NCI-H748 treated with DMSO at 0.1 percent for 48 hours (cell line): ENCODE results near the gene DLX5.
A peak's percentile ranks its signal among the peaks of the same experiment; 100 is the strongest.

ENCODE experiments used
- DNase-seq: peaks from one replicate; lab custom pipeline; 2025; lab: John Stamatoyannopoulos, UW

The DLX5 gene

GRCh38 chr7:97018126-97018601, 6.5 kb downstream of the DLX5 start:
- DNase-seq: no peak

DNA sequence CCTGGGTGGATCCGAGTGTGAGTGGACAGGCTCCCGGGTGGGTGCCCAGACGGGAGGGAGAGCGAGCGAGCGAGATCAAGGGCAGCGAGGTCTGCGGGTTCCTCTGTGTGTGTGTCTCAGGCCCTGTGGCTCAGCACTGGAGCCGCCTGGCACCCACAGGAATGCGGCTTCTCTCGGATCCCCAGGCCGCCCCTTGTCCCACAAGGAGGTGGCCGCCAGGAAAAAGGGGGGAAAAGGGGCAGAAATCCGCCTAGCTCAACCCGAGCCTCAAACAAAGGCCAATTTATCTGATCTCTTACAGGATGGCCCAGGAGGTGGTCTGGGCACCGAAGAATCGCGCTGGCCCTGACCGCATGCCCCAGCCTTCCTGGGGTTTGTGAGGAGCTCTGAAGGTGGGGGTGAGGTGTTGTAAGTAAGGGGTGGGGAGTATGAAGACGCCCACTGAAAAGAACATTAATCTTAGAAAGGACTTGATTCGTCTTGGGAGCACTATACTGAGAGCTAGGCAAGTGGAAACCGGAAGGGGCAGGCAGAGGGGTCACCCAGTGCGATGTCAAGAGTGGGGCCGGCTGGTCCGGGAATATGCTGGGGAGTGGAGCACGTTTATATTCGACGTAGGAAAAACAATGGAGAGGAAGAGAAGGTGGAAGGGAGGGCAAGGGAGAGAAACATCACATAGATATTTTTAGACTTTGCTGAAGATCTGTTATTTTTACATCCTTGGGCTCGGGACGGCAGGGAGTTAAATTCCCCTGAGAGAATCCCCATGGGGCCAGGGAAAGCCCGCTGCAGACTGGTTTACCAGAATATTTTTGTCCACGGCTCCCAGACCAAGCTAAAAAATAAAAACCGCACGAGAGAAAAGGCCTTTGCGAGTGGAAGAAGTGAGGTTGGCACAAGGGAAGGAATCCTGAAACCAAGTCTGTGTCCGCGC, 7.2 kb downstream of the DLX5 start:
- no peak for DNase-seq

DNA sequence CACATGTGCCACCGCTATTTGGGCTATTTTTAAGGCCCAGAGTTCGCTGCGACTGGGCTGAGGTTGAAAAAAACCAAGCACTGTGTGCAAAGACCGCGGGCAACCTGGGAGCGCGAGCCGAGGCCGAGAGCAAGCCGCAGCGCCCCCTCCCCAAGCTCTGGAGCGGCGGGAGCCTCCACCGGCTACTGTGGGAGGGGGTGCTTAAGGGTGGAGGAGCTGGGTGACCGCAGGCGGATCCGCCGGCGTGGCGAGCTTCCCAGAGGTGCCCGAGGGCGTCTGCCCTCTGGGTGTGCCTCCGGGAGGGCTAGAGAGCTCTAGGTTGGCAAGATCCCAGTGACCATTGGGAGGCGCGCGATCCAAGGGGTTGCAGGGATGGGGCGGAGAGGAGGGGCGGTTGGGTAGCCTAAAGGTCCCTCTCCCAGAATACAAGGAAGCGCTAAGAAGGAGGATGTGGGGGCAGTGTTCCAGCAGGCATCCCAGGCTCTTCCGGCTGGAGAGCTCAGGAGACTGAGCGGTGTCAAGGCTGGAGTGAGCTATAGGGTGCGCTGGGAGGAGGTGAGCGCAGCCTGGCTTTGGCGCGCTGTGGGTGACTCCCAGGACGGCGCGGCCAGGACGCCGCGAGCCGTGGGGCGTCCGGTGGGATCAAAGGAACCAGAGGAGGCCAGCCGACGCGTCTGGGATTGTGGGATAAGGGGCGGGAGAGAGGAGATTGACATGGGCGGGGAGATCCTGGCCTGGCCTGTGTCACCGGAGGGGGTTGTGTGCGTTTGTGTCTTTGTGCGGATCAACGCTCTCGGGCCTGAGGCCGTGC, 8.0 kb downstream of the DLX5 start:
- DNase-seq: no peak

GRCh38 chr7:97015756-97016380, 8.8 kb downstream of the DLX5 start:
- no peak for DNase-seq

GRCh38 chr7:97015279-97015678, 9.4 kb downstream of the DLX5 start:
- no peak for DNase-seq

DNA sequence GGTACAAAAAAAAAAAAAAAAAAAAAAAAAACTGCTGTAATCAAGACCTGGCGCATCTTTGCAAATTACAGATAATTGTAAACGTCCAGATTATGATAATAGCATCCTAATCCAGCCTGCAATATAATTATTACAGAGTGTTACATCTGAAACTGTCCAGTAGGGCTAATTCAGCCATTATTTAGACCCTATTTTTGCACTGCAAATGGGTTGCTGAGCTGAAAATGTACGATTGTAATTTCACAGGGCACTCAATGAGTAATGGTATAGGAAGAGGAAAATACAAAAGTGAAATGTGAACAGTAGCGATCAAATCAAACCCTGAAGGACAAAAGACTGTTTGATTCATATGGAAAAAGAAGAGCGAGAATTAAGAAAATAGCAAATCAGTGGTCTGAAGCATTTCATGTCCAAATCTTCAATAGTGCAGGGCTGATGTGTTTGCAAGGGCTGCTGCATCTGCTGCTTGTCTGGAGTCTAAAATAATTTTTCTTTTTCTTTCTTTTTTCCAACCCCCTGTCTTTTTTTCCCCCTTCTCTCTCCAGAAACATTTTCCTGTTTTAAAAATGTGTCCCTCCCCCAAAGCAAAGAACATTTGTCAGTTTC, 10.4 kb downstream of the DLX5 start:
- DNase-seq: no peak

GRCh38 chr7:97013845-97014134, 10.8 kb downstream of the DLX5 start:
- DNase-seq: no peak

DNA sequence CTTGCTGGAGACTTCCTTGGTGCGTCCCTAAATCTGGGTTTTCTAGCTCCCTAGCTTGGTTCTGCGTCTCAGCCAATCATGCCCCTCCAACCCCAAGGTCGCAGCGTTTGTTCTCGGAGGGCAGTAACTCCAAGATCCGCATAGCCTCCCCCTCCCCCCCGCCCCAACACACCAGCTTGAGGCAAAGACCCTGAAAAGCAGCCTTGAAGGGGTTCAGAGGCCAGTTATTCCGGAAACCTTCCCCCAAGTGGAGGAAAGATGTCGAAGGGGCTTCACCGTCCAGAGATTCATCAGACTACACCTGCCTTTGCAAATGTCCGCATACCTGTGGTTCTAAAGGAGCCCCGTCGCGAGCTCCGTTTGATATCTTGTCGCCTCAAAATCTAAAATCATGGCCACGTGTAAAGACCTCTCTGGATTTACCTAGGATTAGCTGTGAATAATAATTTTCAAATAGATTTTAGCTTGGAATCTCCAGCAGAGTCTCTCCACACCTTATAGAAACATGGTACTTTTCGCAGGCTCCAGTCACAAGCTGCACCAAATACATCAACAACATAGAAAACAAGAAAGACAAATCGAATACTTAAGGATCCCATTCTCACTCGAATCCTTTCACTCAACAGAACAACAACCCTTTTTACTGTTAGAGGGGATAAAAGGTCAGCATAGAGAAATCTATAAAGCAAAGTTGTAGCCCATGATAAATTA, 11.3 kb downstream of the DLX5 start:
- DNase-seq: no peak

DNA sequence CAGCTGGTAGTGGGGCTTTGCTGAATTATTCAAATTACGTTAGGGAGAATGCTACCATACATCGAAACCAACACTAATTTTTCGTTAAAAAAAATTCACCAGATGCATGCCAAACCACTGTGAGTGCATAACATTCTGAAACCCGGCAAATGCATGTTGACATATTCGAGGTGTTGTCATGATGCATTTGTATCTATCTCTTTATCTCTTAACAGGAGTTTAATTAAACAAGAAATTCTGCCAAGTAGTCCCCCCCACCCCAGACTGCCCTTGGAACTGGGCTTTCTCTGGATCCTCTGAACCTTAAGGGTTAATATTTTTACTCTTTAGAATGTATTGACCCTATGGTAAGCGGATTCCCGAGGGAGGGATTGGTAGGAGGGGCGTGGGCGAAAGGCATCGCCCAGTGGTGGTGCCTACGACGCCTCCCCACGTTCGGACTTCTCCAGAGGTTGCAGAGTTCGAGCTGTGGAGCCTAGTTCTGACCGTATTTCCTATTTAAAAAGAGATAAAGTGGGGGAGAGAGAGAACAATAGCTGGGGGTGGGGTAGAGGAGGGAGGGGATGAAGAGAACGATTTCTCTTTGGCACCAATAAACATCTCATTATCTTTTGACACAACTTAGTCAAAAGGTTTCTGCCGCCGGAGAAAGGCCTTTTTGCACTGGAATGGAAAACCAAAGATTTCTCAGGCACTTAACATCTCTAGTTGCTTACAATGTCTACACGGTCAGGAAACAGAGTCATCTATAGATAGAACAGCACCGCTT, 12.1 kb downstream of the DLX5 start:
- no peak for DNase-seq

GRCh38 chr7:97011536-97012364, 12.9 kb downstream of the DLX5 start:
- DNase-seq: peak; percentile 95

DNA sequence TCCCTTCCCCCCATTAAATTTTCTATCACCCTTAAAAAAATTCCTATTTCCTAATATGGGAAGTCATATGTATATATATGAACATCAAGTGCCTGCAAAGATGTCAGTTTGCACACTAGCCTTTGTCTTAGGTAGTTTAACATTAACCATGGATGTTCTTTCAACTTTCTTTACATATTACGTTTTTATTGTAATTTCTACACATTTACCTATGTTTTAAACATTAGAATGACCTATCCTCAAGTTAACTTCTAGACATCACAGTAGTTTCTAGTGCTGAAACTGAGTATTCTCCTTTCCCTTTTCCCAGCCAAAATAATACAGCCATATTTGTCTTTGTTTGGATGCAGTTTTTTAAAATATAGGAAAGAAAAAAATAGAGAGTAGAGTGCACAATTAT, 13.5 kb downstream of the DLX5 start:
- DNase-seq: no peak

DNA sequence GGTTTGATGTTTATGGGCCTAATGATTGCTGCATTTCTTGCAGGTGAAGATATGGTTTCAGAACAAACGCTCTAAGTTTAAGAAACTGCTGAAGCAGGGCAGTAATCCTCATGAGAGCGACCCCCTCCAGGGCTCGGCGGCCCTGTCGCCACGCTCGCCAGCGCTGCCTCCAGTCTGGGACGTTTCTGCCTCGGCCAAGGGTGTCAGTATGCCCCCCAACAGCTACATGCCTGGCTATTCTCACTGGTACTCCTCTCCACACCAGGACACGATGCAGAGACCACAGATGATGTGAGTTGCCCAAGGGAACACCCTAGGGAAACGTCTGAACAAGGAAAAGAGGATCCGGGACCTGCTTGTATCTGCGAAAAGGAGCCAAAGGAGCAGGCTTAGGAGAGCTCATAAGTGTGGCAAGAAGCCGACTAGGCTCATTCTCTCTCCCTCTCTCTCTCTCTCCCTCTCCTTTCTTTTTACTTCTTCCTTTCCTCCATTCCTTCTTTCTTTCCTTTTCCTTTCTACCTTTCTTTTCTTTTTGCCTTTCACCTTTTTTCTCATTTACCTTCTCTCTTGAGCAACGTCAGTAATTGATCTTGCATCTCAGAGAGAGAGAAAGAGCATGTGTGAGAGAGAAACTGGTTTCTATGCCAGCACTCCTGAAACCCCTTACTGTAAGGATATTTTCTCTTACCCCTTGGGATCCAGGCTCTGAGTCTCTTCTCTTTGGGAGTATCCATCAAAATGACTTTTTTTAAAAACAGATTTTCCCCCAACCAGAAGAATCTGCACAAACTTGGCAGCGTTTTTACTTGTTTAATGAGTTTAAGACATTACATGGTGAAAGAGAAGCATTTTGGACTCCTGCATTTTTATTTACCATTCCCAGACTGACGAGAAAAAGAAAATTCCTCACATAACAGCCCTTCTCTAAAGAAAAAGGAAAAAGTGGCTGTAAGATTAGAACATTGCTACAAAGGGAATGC, 14.6 kb downstream of the DLX5 start:
- no peak for DNase-seq

DNA sequence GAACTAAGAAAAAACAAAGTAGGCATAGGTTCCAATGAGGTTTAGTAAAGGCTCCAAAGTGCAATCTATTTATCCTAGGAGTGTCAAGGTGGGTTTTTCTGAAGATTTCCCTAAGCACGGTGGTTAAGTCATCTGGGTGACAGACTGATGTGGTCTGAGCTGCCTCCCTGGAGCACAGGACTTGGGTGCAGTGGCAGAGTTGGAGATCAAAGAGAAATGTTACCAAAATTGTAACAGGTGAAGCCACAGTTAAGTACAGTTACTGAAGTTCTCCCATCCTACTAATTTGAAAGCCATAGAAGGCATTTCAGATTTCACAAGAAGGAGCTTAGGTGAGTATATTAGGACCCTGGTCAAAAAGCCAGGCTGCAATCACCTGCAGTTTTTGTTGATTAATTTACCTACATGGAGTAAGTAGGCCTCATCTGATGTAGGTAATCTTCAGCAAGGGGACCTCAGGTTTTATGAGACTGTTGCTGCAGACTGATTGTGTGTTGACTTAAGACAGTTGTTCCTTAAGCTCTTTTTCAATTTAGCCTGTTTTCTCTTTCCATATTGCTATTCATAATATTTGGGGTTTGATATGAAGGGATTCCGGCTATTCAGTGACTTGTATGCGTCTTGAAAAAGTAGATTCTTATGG, 16.2 kb downstream of the DLX5 start:
- DNase-seq: no peak

DNA sequence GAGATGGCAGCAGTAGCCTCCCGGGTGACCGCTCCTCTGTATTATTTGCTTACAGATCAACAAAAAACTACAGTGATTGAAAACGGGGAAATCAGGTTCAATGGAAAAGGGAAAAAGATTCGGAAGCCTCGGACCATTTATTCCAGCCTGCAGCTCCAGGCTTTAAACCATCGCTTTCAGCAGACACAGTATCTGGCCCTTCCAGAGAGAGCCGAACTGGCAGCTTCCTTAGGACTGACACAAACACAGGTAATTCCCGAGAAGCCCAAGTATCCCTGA, 17.1 kb downstream of the DLX5 start:
- DNase-seq: no peak

GRCh38 chr7:97006816-97007582, 17.6 kb downstream of the DLX5 start:
- DNase-seq: no peak

DNA sequence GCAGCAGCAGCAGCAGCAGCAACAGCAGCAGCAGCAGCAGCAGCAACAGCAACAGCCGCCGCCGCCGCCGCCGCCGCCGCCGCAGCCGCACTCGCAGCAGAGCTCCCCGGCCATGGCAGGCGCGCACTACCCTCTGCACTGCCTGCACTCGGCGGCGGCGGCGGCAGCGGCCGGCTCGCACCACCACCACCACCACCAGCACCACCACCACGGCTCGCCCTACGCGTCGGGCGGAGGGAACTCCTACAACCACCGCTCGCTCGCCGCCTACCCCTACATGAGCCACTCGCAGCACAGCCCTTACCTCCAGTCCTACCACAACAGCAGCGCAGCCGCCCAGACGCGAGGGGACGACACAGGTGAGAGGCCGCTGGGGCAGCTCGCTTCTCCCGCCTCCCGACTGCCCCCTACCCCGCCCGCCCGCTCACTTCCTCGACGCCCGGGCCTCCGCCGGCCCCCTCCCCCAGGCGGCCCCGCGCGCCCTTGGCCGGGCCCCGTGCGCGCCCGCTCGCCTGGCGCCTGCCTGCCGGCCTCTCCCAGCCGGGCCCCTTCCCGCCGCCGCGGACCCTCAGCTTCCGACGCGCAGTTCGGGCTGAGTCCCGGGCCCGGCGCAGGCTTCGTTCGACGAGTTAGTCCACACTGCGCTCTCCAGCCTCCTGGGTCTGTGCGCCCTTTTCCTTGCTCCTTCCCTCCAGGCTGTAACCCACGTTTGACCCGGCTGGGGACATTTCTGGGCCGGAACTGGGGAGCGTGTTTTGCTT, 18.4 kb downstream of the DLX5 start:
- DNase-seq: no peak
